Heart left ventricle (tissue), 13 donors: ENCODE data around the gene KLHL2.

Experiments used
- CTCF ChIP-seq, 12 donors: fragments of 200-600 bp; sonication (generic) in 4 of 12; IDR thresholded peaks; one replicate each; pipeline versions ENCODE4 v1.5.0 to v1.8.0; 2018 to 2022; ENCODE audit warnings: antibody characterized with exemption in 12 of 12, mild to moderate bottlenecking in 5 of 12
- POLR2A ChIP-seq, 2 donors: fragments of 450-650 bp; IDR thresholded peaks; one replicate each; pipeline ENCODE4 v1.6.1; 2017; ENCODE audit warnings: antibody characterized with exemption in 2 of 2, mild to moderate bottlenecking in 2 of 2, moderate library complexity in 2 of 2
- donor health status: ischemic (EF 13 %, LVEDD 7.1; RV severe dilation, severe dysfunction).
- donor health status: DM: no; HTN: yes; CAD: no.
- donor health status: DM: no; HTN: no; CAD: no.
- donor health status: ischemic (EF 25% LVEDD 6.9; RV normal size, moderate dysfunction).
- donor health status: ischemic (EF 25% LVEDD 5.7; RV mildly dilated, moderate dysfunction).
- donor health status: ischemic (EF 35%, LVEDD 5.7; RV mildly dilated, moderate dysfunction).
- donor health status: nonischemic (EF 11% LVEDD 7.7; RV severe dilation, severe dysfunction).
- donor health status: DM: yes; HTN: yes; CAD: no.
- donor health status: PGD.
- donor health status: ischemic (EF 29% LVEDD 5.4; RV normal size, mild dysfunction).
- donor health status: nonischemic (EF 23%, LVEDD 6.1; RV moderate dilation, normal function).

DNA sequence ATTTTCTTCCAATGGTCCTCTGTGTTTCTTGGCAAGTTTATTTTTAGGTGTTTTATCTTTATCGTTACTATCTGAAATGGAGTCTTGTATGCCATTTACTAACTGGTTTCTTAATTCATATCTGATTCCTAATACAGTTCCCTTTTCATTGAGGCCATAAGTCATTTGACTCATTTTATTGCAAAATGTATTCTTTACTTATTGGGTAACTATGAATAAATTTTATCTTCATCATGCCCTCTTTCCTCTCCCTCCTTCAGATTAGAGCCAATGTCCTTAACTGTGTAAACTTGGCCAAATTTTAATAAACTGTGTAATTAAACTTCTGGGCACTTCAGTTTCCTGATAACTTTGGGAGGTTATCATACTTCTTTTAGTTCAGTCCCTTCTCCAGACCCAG is 100.8 kb downstream of the KLHL2 start:
- TF ChIP-seq CTCF (IDR thresholded peaks at IDR 0.05) = no peak
- TF ChIP-seq POLR2A (IDR thresholded peaks at IDR 0.05) = no peak
